NB4 (cell line): ENCODE data around the gene ZFP91.

Experiments
- CTCF ChIP-seq: IDR thresholded peaks from one replicate; pipeline ENCODE4 v1.5.1; 2012; ENCODE audit warnings: low read depth, low read length
- MYC ChIP-seq: IDR thresholded peaks from 2 replicates; pipeline ENCODE4 v1.6.1; 2011; ENCODE audit warnings: low read depth, low read length
- POLR2A ChIP-seq: IDR thresholded peaks from 2 replicates; pipeline ENCODE4 v1.6.1; 2011; ENCODE audit warnings: mild to moderate bottlenecking; ENCODE audit not compliant: insufficient read length; ENCODE audit errors: extremely low read depth

- TF ChIP-seq MYC (peak; percentile 75), CTCF (peak; percentile 90), POLR2A (no peak)
Measured at GRCh38 chr11:58567889-58568512, 10.9 kb upstream of the ZFP91 start.
